Ishikawa (cell line): Measurements from ENCODE around the gene THSD7A.

ENCODE experiments used
- EP300 ChIP-seq: IDR thresholded peaks from 2 replicates; pipeline ENCODE4 v1.6.1; 2012; ENCODE audit warnings: borderline replicate concordance
- TAF1 ChIP-seq: IDR thresholded peaks from 2 replicates; pipeline ENCODE4 v1.6.1; 2012; ENCODE audit warnings: low read depth, mild to moderate bottlenecking
- TF ChIP-seq, protein P1 (sequence below): IDR thresholded peaks from 2 replicates; pipeline ENCODE4 v1.6.1; 2012

DNA sequence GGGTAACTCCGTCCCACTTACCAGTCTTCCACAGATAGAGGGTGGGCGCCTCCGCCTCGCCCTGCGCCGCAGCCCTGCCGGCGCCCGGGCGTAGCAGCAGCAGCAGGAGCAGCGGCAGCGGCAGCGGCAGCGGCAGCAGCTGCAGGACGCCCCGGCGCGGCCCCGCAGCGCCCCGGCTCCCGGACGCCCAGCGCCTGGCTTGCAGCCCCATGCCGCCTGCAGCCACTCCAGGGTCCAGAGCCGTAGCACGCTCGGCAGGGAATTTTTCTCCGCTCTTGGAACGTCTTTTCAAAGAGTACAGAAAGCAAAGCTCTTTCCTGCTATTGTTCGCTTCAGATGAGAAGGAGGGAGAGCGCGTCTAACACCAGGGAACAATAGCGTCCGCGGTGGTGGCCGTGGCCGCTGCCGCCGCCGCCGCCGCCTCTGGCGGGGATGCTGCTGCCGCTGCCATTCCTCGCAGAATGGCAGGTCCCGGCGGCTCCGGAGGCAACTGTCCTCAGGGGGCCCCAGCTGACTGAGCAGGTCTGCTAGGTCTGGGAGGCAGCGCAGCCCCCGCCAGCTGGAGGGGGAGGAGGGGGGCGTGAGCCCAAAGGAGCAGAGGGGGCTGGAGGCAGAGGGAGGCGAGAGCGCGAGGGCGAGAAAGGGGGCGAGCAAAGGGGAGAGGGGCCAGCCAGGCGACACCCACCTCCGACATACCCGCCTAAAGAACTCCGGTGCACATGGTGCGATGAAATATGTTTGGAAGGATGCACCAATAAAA is at the start of gene THSD7A:
- TF ChIP-seq EP300: no peak
- TF ChIP-seq, protein P1, sequence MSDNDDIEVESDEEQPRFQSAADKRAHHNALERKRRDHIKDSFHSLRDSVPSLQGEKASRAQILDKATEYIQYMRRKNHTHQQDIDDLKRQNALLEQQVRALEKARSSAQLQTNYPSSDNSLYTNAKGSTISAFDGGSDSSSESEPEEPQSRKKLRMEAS: peak; percentile 35; the same call in 1 of the 2 replicates
- TF ChIP-seq TAF1: peak; percentile 7; the same call in 1 of the 2 replicates
